HG02870 (cell line): ENCODE data around the gene TAF1D.

Experiments used
- ATAC-seq: cut with Tn5 transposase; IDR thresholded peaks from one replicate; pipeline ENCODE4 v1.9.1; 2021; ENCODE audit warnings: mild to moderate bottlenecking, moderate library complexity; ENCODE audit not compliant: unreplicated experiment

TAF1D gene

GRCh38 chr11:93727985-93728791 lies 13.1 kb downstream of the TAF1D start:
- ATAC-seq: no peak

GRCh38 chr11:93724089-93724488 lies 17.2 kb downstream of the TAF1D start:
- ATAC-seq: no peak

GRCh38 chr11:93720522-93720921 lies 20.8 kb downstream of the TAF1D start:
- no peak for ATAC-seq

DNA sequence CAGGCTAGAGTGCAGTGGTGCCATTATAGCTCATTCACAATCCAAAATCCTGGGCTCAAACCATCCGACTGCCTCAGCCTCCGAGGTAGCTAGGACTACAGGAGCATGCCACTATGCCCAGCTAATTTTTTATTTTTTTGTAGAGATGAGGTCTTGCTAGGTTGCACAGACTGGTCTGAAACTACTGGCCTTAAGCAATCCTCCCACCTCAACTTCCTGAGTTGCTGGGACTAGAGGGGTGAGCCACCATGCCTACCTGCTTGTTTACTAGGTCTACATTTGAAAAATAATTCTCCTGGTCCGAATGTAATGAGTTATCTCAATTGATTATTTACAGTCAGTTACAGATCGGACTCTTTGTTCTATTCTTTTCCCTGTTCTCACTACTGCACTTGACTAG lies 22.0 kb downstream of the TAF1D start:
- no peak for ATAC-seq

DNA sequence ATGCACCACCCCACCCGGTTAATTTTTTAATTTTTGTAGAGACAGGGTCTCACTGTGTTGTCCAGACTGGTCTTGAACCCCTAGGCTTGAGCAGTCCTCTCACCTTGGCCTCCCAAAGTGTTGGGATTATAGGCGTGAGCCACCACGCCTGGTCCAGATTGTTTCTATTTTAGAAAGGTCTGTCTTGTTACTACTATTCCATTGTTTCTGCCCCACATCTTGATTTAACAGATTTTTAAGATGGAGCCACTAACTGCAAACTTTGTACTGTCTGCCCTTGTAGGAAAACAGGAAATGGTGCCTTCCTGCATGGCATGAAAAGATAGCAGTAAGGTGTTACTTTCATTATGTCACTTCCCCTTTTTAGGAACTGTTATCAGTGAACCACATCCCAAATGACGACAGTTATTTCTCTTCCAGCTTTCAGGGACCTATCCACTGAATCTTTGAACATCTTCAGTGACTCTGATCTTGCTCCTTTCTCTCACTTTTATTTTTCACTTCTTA lies 23.2 kb downstream of the TAF1D start:
- ATAC-seq: peak; percentile 56

GRCh38 chr11:93717501-93717900 lies 23.8 kb downstream of the TAF1D start:
- no peak for ATAC-seq

DNA sequence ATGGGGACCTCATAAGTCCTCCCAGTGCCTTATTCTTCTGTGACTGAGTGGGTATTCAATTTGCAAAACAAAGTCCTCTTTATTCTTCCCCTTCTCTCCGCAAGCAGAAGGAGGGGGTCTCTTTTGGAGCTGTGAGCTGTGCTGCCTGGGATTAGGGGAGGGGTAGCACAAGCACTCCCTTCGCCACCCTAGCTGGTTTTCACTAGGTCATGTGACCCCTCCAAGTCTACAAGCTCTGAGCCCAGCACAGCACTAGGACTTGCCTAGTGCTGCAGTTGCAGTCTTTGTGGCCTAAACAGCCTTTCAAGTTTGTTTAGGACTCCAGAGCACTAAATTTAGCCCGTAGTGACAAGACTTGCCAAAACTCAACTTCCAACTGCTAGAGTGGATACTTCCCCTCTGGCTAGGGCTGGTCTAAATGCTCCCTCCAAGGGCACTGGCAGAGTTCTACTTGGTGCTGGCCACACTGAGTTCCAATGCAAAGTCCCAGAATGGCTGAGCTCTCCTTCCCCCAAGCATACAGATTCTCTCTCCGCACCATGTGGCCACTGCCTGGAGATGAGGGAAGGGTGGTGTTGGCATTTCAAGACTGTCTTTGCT lies 25.4 kb downstream of the TAF1D start:
- no peak for ATAC-seq

GRCh38 chr11:93712678-93713077 lies 28.6 kb downstream of the TAF1D start:
- no peak for ATAC-seq

- no peak for ATAC-seq
These were observed 31.1 kb downstream of the TAF1D start for GRCh38 chr11:93710239-93710638.

GRCh38 chr11:93704237-93704636 lies 37.1 kb downstream of the TAF1D start:
- no peak for ATAC-seq

- ATAC-seq: no peak
These were observed 40.5 kb downstream of the TAF1D start for GRCh38 chr11:93700830-93701229.

DNA sequence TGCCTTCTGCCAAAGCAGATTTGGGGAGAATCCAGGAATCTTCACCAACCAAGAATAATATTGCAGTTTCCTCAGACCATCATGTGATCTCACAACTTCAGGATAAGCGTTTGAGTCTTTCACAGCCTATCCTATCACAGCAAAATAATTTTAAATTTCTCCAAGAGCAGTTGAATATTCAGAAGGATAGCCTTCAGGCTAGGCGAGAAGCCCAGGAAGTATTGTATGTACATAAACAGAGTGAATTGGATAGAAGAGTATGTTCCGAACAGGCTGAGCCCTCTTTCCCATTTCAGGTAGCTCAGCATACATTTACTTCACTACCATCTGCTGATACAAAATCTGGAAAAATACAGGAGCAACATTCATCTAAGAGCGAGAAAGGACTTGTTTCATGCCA lies 43.7 kb downstream of the TAF1D start:
- no peak for ATAC-seq

GRCh38 chr11:93694557-93694956 lies 46.7 kb downstream of the TAF1D start:
- no peak for ATAC-seq

DNA sequence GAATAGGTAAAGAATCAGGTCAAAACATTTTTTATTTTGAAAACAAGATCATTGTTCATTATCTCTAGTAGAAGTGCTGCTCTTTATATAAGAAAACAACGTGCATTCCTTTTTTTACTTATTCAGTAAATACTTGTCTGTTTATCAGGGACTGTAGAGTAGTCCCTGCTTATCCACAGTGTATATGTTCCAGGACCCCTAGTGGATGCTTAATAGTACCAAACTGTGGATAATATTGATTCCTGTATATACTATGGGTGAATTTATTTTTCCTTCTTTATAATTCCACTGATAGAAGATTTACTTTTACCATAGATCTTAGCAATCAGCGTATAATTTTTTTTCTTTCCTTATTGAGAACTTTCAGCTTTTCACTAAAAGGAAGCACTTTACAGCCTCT lies 47.2 kb downstream of the TAF1D start:
- no peak for ATAC-seq

DNA sequence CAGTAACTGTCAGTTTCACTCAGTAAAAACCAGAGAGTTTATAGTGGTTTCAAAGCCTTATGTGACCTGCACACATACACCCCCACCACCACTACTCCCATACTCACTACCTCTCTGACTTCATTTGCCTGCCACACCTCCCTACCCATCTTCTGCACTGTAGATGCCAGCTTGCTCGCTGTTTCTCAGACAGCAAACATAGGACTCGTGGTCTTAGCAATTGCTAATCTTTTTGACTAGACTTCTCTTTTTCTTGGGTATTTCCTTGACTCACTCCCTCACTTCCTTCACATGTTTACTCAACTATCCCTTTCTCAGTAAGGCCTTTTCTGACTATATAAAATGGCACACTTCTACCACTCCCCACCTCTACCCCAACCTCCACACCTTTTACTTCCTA lies 52.1 kb downstream of the TAF1D start:
- ATAC-seq: peak; percentile 75

DNA sequence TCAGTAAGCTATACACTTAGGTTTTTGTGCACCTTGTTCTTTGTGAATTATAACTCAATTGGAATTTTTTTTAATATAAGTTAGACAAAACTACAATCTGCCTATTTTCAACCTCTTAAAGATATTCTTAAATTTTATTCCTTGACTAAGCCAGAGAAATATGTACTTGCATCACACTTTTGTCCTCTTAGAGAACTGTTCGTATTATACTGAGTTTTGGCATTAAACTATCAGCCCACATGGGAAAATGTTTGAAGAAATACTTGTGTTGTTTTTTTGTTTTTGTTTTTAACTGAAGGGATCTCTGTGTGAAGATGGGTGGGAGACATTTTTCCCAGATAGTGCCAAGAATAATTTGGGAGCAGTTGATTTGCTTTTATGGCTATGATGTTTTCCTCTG lies 54.5 kb downstream of the TAF1D start:
- no peak for ATAC-seq

GRCh38 chr11:93686226-93686625 lies 55.1 kb downstream of the TAF1D start:
- ATAC-seq: no peak
